AG04450 (cell line): ENCODE data around the gene TFR2. TPM values are rescaled to one million over a fixed set of nuclear protein-coding genes. Genes with fewer than 3 reads are reported as not detected.

ENCODE experiments used
- CTCF ChIA-PET: fragments of 300-600, 350-600 bp; formaldehyde crosslinking; extraction: SDS; loops from one replicate; lab custom pipeline; 2022; ENCODE audit warnings: antibody characterized with exemption, inconsistent platforms; lab: Charles Lee
- POLR2A ChIA-PET: fragments of 350-600 bp; formaldehyde crosslinking; extraction: SDS; loops from one replicate; lab custom pipeline; 2021; ENCODE audit warnings: antibody characterized with exemption, inconsistent platforms; lab: Yijun Ruan, JAX
- DNase-seq: peaks from one replicate; pipeline ENCODE4 v3.0.0-alpha.2; 2011; ENCODE audit warnings: low read depth, low spot score
- H3K27ac ChIP-seq: one replicate; pipeline ENCODE4 v1.5.1; 2012; ENCODE audit warnings: low read depth, low read length, control low read depth
- H3K27me3 ChIP-seq: one replicate; pipeline ENCODE4 v1.6.0; 2012; ENCODE audit warnings: low read length; ENCODE audit not compliant: control insufficient read depth, insufficient read depth
- H3K4me3 ChIP-seq: 2 replicates; pipeline ENCODE4 v1.5.1; 2011; ENCODE audit warnings: mild to moderate bottlenecking, low read depth, low read length, control low read depth
- H3K9me3 ChIP-seq: 2 replicates; pipeline ENCODE4 v1.5.1; 2012; ENCODE audit warnings: low read length; ENCODE audit not compliant: control insufficient read depth, insufficient read depth
- CTCF ChIP-seq: IDR thresholded peaks from 2 replicates; pipeline ENCODE4 v1.5.1; 2011; ENCODE audit warnings: low read depth, low read length, control low read depth, inconsistent platforms
- polyA plus RNA-seq: library from polyadenylated mRNA; depleted of rRNA; stranded (reverse); fragments of >200 nt; gene quantifications from 2 replicates; pipeline ENCODE4 v1.2.3, GENCODE V29; 2011

Gene TFR2
- polyA plus RNA-seq, 1 experiment, result 0.05 TPM

- H3K27ac ChIP-seq, result no peak overlapping the region
- H3K27me3 ChIP-seq, result peaks cover 9% of the 10 kb centered on the region
- no peak overlapping the region for H3K4me3 ChIP-seq
- TF ChIP-seq CTCF, result peak; percentile 30
- H3K9me3 ChIP-seq, result no peaks in the 10 kb centered on the region
- POLR2A ChIA-PET, result no interaction called here
- CTCF ChIA-PET, result interaction anchor here (0.6 kb wide), 1 partner anchor 187 kb away, joined by 3 read pairs; no protein-coding TSS in a partner anchor
- no peak for DNase-seq
Observed at GRCh38 chr7:100629117-100629716, 12.1 kb downstream of the TFR2 start.

- H3K4me3 ChIP-seq, result no peak overlapping the region
- TF ChIP-seq CTCF, result no peak
- no peak for DNase-seq
- H3K27ac ChIP-seq, result no peak overlapping the region
- POLR2A ChIA-PET, result interaction anchor here (1.2 to 1.5 kb wide), 2 partner anchors 15 to 41 kb away, joined by 3 to 7 read pairs; partner anchors contain the start of genes FBXO24, LRCH4 and MOSPD3
- CTCF ChIA-PET, result interaction anchor here (1.0 to 1.3 kb wide), 2 partner anchors 17 to 99 kb away, joined by 3 read pairs; no protein-coding TSS in a partner anchor
- no peaks in the 10 kb centered on the region for H3K9me3 ChIP-seq
- H3K27me3 ChIP-seq, result no peaks in the 10 kb centered on the region
Observed at GRCh38 chr7:100627238-100627549, 14.2 kb downstream of the TFR2 start.

GRCh38 chr7:100626530-100627237 lies 14.7 kb downstream of the TFR2 start:
- CTCF ChIA-PET, result interaction anchor here (1.0 to 1.3 kb wide), 2 partner anchors 17 to 99 kb away, joined by 3 read pairs; no protein-coding TSS in a partner anchor

GRCh38 chr7:100626055-100626454 lies 15.3 kb downstream of the TFR2 start:
- Histone ChIP-seq H3K27ac (no peak overlapping the region), H3K4me3 (peak overlapping the region; percentile 53), H3K9me3 (no peaks in the 10 kb centered on the region), H3K27me3 (no peaks in the 10 kb centered on the region)
- ChIA-PET CTCF (interaction anchor here (1.0 kb wide), 1 partner anchor 100 kb away, joined by 3 read pairs; no protein-coding TSS in a partner anchor), POLR2A (interaction anchor here (0.5 to 1.5 kb wide), 4 partner anchors 14 to 80 kb away, joined by 3 to 7 read pairs (median 6); partner anchors contain the start of genes FBXO24, LRCH4, MOSPD3 and PCOLCE)
- no peak for TF ChIP-seq CTCF
- no peak for DNase-seq

More at GRCh38 chr7:100626530-100627237, 14.7 kb downstream of the TFR2 start:
- POLR2A ChIA-PET, result interaction anchor here (0.5 to 1.5 kb wide), 4 partner anchors 14 to 79 kb away, joined by 3 to 7 read pairs (median 6); partner anchors contain the start of genes FBXO24, LRCH4, MOSPD3 and PCOLCE
- Histone ChIP-seq H3K27me3 (no peaks in the 10 kb centered on the region), H3K9me3 (no peaks in the 10 kb centered on the region), H3K27ac (no peak overlapping the region), H3K4me3 (peak overlapping the region; percentile 53)
- TF ChIP-seq CTCF, result no peak
- DNase-seq, result peak; percentile 59
